SU-DHL-6 (cell line): Measurements from ENCODE around the gene HELLS.

ENCODE experiments used
- EZH2phosphoT487 ChIP-seq: fragments of 200-600 bp; sonication (generic), shearing (Covaris generic); conservative IDR thresholded peaks from 2 replicates; pipeline ENCODE4 v1.6.1; 2018; ENCODE audit warnings: mild to moderate bottlenecking, antibody characterized with exemption, low read length, moderate library complexity, mixed read lengths
- TF ChIP-seq, protein P1 (sequence below): fragments of 200-600 bp; sonication (generic); IDR thresholded peaks from one replicate; pipeline ENCODE4 v1.5.1; 2017; ENCODE audit warnings: antibody characterized with exemption, mild to moderate bottlenecking, low read length, moderate library complexity; ENCODE audit not compliant: insufficient read depth, poor library complexity, severe bottlenecking

DNA sequence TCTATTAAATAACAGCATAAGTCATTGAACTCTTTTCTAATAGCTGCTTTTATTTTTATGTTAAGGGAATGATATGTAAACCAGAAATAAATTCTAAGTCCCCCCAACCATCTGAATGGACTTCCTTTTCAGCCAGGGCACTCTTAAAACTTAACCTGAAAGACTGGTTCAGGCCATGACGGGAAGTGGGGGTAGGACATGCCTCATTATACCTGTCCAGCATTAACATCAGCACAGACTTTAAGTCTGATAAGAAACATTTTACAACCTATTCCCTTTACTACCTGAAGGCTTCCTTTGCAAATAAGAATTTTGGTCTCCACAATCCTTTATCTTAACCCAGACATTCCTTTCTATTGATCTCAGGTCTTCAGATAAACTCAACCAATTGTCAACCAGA, 81.9 kb downstream of the HELLS start:
- TF ChIP-seq, protein P1, sequence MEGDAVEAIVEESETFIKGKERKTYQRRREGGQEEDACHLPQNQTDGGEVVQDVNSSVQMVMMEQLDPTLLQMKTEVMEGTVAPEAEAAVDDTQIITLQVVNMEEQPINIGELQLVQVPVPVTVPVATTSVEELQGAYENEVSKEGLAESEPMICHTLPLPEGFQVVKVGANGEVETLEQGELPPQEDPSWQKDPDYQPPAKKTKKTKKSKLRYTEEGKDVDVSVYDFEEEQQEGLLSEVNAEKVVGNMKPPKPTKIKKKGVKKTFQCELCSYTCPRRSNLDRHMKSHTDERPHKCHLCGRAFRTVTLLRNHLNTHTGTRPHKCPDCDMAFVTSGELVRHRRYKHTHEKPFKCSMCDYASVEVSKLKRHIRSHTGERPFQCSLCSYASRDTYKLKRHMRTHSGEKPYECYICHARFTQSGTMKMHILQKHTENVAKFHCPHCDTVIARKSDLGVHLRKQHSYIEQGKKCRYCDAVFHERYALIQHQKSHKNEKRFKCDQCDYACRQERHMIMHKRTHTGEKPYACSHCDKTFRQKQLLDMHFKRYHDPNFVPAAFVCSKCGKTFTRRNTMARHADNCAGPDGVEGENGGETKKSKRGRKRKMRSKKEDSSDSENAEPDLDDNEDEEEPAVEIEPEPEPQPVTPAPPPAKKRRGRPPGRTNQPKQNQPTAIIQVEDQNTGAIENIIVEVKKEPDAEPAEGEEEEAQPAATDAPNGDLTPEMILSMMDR, result no peak
- TF ChIP-seq EZH2phosphoT487, result no peak
